ENCODE data around the gene NCOA3. TPM values are rescaled to one million over a fixed set of nuclear protein-coding genes. Genes with fewer than 3 reads are reported as not detected.

Gene NCOA3
- total RNA-seq, 1 donor from 2014 or later: 23.8 TPM

DNA sequence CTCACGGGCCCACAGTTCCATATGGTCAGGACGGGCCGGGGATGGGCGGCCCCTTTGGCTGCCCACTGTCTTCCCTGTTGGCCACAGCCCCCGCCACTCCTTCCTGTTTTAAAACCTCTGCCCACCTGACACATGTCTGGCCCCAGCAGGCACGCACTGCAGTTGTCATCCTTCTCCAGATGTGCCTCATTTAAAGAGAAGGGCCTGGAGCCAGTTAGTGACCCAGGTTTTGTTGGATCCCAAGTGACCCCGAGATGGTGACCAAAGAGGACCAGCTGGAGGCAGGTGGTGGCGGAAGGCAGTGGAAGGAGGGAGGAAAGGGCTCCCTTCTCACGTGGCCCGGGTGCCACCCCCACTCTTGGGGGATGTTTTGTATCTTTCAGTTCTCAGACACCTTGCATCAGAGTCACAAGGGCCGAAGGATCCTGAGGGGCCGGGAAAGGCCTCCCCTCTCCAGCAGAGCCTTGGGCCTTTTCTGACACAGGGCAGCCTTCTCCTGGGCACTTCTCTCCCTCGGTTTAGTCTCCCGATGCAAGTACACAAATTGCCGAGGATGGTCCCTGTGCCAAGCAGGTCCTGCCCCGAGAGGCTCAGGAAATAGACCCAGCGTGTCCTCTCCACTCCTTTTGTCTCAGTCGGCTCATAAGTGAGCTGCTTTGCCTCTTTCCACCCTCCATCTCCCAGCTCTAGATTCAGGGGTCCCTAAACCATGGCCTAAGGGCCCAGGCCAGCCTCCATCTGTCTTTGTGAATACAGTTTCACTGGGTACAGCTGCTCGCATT, 166.0 kb downstream of the NCOA3 start:
- Histone ChIP-seq H3K36me3 (peaks cover 12% of the 10 kb centered on the region), H3K4me3 (no peak overlapping the region), H3K4me1 (peaks cover 17% of the 10 kb centered on the region), H3K27me3 (ENCODE audit: low read depth) (no peaks in the 10 kb centered on the region), H3K27ac (replicated peaks) (no peak overlapping the region), H3K9me3 (replicated peaks) (no peaks in the 10 kb centered on the region)
- DNase-seq: no peak
- intact Hi-C loops (cut with micrococcal nuclease): no loop called here
- TF ChIP-seq, protein P1, sequence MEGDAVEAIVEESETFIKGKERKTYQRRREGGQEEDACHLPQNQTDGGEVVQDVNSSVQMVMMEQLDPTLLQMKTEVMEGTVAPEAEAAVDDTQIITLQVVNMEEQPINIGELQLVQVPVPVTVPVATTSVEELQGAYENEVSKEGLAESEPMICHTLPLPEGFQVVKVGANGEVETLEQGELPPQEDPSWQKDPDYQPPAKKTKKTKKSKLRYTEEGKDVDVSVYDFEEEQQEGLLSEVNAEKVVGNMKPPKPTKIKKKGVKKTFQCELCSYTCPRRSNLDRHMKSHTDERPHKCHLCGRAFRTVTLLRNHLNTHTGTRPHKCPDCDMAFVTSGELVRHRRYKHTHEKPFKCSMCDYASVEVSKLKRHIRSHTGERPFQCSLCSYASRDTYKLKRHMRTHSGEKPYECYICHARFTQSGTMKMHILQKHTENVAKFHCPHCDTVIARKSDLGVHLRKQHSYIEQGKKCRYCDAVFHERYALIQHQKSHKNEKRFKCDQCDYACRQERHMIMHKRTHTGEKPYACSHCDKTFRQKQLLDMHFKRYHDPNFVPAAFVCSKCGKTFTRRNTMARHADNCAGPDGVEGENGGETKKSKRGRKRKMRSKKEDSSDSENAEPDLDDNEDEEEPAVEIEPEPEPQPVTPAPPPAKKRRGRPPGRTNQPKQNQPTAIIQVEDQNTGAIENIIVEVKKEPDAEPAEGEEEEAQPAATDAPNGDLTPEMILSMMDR (IDR thresholded peaks at IDR 0.05; ENCODE audit: borderline replicate concordance): no peak

GRCh38 chr20:47668313-47669151, 166.8 kb downstream of the NCOA3 start:
- peaks cover 13% of the 10 kb centered on the region for H3K4me1 ChIP-seq
- H3K27ac ChIP-seq (replicated peaks): no peak overlapping the region
- TF ChIP-seq, protein P1 (IDR thresholded peaks at IDR 0.05; ENCODE audit: borderline replicate concordance): no peak
- H3K4me3 ChIP-seq: no peak overlapping the region
- no peak for DNase-seq
- H3K36me3 ChIP-seq: peaks cover 7% of the 10 kb centered on the region
- H3K27me3 ChIP-seq (ENCODE audit: low read depth): no peaks in the 10 kb centered on the region
- no peaks in the 10 kb centered on the region for H3K9me3 ChIP-seq (replicated peaks)
- intact Hi-C loops (cut with micrococcal nuclease): no loop called here

DNA sequence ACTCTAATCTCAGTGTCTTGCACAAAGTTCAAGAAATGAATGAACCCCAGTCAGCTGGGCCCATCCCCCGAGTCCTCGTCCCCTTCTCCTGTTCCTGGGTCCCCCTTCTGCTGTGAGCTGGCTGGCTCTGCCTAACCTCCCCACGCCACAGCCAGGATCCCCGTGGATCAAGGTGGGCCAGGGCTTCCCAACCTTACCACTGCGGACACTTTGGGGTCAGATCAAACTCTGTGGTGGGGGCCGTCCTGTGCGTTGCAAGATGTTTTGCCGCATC, 167.4 kb downstream of the NCOA3 start:
- TF ChIP-seq, protein P1 (IDR thresholded peaks at IDR 0.05; ENCODE audit: borderline replicate concordance): no peak
- intact Hi-C loops (cut with micrococcal nuclease): no loop called here
- no peak for DNase-seq
- H3K27ac ChIP-seq (replicated peaks): no peak overlapping the region
- H3K4me1 ChIP-seq: peaks cover 8% of the 10 kb centered on the region
- no peak overlapping the region for H3K4me3 ChIP-seq
- H3K36me3 ChIP-seq: peaks cover 9% of the 10 kb centered on the region
- no peaks in the 10 kb centered on the region for H3K9me3 ChIP-seq (replicated peaks)
- no peaks in the 10 kb centered on the region for H3K27me3 ChIP-seq (ENCODE audit: low read depth)

- H3K36me3 ChIP-seq: peaks cover 9% of the 10 kb centered on the region
- peaks cover 5% of the 10 kb centered on the region for H3K4me1 ChIP-seq
- DNase-seq: no peak
- no peak overlapping the region for H3K4me3 ChIP-seq
- no peaks in the 10 kb centered on the region for H3K27me3 ChIP-seq (ENCODE audit: low read depth)
- TF ChIP-seq, protein P1 (IDR thresholded peaks at IDR 0.05; ENCODE audit: borderline replicate concordance): no peak
- intact Hi-C loops (cut with micrococcal nuclease): no loop called here
- H3K27ac ChIP-seq (replicated peaks): no peak overlapping the region
- no peaks in the 10 kb centered on the region for H3K9me3 ChIP-seq (replicated peaks)
These were observed 167.8 kb downstream of the NCOA3 start for GRCh38 chr20:47669489-47669888.

DNA sequence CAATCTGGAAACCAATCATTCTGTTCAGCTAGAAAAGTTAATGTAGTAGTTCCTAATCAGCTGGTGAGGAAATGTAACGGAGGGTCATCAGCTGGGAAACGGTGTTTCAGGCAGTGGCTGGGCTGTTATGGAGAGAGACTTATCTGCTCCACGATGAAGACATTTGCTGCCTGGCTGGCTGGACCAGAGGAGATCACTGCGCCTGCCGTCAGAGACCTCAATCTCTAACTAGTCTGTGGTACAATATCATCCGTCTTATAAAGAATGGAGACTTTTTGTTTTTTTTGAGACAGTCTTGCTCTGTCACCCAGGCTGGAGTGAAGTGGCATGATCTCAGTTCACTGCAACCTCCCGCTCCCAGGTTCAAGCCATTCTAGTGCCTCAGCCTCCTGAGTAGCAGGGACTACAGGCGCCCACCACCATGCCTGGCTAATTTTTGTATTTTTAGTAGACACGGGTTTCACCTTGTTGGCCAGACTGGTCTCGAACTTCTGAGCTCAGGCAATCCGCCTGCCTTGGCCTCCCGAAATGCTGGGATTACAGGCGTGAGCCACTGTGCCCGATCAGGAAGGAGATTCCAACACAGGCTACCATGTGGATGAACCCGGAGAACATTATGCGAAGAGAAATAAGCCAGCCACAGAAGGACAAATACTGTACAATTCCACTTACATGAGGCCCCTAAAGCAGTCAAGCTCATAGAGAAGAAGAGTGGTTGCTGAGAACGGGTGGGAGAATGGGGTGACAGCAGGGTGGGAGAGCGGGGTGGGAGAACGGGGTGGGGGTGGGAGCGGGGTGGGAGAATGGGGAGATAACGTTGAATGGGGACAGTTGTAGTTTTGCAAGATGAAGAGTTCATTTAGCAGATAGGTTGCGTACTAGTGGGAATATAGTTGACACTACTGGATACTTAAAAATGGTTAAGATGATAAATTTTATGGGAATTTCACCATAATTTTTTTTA, 168.5 kb downstream of the NCOA3 start:
- intact Hi-C loops (cut with micrococcal nuclease): no loop called here
- H3K36me3 ChIP-seq: peaks cover 9% of the 10 kb centered on the region

More for the DNA sequence above, 168.5 kb downstream of the NCOA3 start:
- TF ChIP-seq, protein P1 (IDR thresholded peaks at IDR 0.05; ENCODE audit: borderline replicate concordance): no peak
- H3K4me3 ChIP-seq: no peak overlapping the region
- H3K4me1 ChIP-seq: peaks cover 5% of the 10 kb centered on the region
- no peaks in the 10 kb centered on the region for H3K27me3 ChIP-seq (ENCODE audit: low read depth)
- no peak for DNase-seq
- no peaks in the 10 kb centered on the region for H3K9me3 ChIP-seq (replicated peaks)
- no peak overlapping the region for H3K27ac ChIP-seq (replicated peaks)

Measured in left ventricle myocardium inferior (tissue), 1 donor.